ENCODE data around the gene FARSA.

FARSA gene

DNA sequence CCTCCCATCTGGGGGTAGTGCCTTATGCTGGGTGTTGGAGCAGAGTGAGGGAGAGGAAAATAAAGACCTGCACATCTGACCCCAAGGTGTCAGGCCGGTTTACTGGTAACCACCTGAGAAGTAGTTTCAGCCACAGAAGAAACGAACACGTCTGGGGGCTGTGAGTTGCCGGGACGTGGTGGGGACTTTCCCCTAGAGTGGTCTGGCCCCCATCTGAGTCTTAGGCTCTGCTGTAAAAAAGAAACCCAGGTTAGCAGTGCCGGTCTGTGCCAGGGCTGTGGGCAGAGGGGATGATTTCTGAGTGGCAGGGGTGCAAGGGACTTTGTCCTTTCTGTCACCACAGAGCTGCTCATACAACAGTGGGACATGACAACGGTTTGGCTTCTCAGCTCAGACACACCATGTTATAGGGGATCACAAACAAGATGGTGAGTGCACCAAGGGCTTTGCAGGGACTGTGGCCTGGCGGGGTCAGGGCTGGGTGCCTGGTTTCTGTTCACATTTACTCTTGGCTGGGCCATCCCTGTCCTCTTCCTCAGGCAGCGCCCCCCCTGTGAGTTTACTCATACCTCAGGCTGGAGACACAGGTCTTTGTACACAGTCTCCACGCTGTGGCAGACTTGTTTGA is 33.5 kb downstream of the FARSA start:
- TF ChIP-seq, protein P1, sequence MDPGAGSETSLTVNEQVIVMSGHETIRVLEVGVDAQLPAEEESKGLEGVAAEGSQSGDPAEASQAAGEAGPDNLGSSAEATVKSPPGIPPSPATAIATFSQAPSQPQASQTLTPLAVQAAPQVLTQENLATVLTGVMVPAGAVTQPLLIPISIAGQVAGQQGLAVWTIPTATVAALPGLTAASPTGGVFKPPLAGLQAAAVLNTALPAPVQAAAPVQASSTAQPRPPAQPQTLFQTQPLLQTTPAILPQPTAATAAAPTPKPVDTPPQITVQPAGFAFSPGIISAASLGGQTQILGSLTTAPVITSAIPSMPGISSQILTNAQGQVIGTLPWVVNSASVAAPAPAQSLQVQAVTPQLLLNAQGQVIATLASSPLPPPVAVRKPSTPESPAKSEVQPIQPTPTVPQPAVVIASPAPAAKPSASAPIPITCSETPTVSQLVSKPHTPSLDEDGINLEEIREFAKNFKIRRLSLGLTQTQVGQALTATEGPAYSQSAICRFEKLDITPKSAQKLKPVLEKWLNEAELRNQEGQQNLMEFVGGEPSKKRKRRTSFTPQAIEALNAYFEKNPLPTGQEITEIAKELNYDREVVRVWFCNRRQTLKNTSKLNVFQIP (CRISPR knock-in tag; IDR thresholded peaks at IDR 0.05; ENCODE audit: borderline replicate concordance, low read depth) = no peak
- no peak for TF ChIP-seq ISL1 (CRISPR knock-in tag; IDR thresholded peaks at IDR 0.05)
- TF ChIP-seq, protein P2, sequence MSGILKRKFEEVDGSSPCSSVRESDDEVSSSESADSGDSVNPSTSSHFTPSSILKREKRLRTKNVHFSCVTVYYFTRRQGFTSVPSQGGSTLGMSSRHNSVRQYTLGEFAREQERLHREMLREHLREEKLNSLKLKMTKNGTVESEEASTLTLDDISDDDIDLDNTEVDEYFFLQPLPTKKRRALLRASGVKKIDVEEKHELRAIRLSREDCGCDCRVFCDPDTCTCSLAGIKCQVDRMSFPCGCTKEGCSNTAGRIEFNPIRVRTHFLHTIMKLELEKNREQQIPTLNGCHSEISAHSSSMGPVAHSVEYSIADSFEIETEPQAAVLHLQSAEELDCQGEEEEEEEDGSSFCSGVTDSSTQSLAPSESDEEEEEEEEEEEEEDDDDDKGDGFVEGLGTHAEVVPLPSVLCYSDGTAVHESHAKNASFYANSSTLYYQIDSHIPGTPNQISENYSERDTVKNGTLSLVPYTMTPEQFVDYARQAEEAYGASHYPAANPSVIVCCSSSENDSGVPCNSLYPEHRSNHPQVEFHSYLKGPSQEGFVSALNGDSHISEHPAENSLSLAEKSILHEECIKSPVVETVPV (CRISPR knock-in tag; IDR thresholded peaks at IDR 0.05) = no peak
- no peak for TF ChIP-seq RARB (CRISPR knock-in tag; IDR thresholded peaks at IDR 0.05)
- no peak for TF ChIP-seq SNAI2 (CRISPR knock-in tag; IDR thresholded peaks at IDR 0.05)
- TF ChIP-seq, protein P3, sequence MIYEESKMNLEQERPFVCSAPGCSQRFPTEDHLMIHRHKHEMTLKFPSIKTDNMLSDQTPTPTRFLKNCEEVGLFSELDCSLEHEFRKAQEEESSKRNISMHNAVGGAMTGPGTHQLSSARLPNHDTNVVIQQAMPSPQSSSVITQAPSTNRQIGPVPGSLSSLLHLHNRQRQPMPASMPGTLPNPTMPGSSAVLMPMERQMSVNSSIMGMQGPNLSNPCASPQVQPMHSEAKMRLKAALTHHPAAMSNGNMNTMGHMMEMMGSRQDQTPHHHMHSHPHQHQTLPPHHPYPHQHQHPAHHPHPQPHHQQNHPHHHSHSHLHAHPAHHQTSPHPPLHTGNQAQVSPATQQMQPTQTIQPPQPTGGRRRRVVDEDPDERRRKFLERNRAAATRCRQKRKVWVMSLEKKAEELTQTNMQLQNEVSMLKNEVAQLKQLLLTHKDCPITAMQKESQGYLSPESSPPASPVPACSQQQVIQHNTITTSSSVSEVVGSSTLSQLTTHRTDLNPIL (CRISPR knock-in tag; IDR thresholded peaks at IDR 0.05; ENCODE audit: low read depth) = no peak
- TF ChIP-seq TOX (CRISPR knock-in tag; IDR thresholded peaks at IDR 0.05; ENCODE audit: borderline replicate concordance) = no peak
- TF ChIP-seq ZNF565 (CRISPR knock-in tag; conservative IDR thresholded peaks at IDR 0.05; ENCODE audit: low read depth) = no peak
- TF ChIP-seq, protein P4, sequence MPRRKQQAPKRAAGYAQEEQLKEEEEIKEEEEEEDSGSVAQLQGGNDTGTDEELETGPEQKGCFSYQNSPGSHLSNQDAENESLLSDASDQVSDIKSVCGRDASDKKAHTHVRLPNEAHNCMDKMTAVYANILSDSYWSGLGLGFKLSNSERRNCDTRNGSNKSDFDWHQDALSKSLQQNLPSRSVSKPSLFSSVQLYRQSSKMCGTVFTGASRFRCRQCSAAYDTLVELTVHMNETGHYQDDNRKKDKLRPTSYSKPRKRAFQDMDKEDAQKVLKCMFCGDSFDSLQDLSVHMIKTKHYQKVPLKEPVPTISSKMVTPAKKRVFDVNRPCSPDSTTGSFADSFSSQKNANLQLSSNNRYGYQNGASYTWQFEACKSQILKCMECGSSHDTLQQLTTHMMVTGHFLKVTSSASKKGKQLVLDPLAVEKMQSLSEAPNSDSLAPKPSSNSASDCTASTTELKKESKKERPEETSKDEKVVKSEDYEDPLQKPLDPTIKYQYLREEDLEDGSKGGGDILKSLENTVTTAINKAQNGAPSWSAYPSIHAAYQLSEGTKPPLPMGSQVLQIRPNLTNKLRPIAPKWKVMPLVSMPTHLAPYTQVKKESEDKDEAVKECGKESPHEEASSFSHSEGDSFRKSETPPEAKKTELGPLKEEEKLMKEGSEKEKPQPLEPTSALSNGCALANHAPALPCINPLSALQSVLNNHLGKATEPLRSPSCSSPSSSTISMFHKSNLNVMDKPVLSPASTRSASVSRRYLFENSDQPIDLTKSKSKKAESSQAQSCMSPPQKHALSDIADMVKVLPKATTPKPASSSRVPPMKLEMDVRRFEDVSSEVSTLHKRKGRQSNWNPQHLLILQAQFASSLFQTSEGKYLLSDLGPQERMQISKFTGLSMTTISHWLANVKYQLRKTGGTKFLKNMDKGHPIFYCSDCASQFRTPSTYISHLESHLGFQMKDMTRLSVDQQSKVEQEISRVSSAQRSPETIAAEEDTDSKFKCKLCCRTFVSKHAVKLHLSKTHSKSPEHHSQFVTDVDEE (CRISPR knock-in tag; IDR thresholded peaks at IDR 0.05) = no peak
- no peak for TF ChIP-seq ZC3H10 (CRISPR knock-in tag; IDR thresholded peaks at IDR 0.05)
- TF ChIP-seq GLIS3 (CRISPR knock-in tag; IDR thresholded peaks at IDR 0.05) = no peak
- TF ChIP-seq BACH2 (CRISPR knock-in tag; IDR thresholded peaks at IDR 0.05; ENCODE audit: borderline replicate concordance) = no peak
- TF ChIP-seq ZFP3 (CRISPR knock-in tag; IDR thresholded peaks at IDR 0.05) = no peak
- TF ChIP-seq ZFP30 (CRISPR knock-in tag; IDR thresholded peaks at IDR 0.05) = no peak
- TF ChIP-seq CSDC2 (CRISPR knock-in tag; IDR thresholded peaks at IDR 0.05) = no peak
- TF ChIP-seq TCF4 (CRISPR knock-in tag; IDR thresholded peaks at IDR 0.05; ENCODE audit: borderline replicate concordance) = no peak
- no peak for ATAC-seq

DNA sequence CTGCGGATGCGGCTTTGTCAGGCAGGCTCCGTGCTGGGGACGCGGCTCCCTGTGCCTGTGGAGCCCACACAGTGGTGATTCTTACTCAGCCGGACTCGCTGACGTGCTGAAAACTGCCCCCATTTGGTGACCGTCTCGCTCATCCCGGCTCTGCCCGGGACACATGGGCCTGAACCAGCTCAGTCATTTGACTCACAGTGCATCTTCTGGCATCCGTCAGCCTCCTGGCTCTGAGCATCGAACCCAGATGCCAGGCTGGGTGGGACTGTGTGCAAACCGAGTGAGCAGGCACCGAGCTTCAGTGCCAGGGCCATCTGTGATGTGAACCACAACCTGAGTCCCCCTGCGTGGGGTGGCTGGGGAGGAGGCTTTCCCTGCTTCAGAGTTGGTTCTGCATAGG is 37.1 kb downstream of the FARSA start:
- ATAC-seq = no peak
- TF ChIP-seq ZNF70 (CRISPR knock-in tag; IDR thresholded peaks at IDR 0.05) = no peak
- TF ChIP-seq, protein P1 (CRISPR knock-in tag; IDR thresholded peaks at IDR 0.05; ENCODE audit: borderline replicate concordance, low read depth) = no peak
- TF ChIP-seq, protein P2 (CRISPR knock-in tag; IDR thresholded peaks at IDR 0.05) = no peak
- TF ChIP-seq RARB (CRISPR knock-in tag; IDR thresholded peaks at IDR 0.05) = no peak
- TF ChIP-seq CSDC2 (CRISPR knock-in tag; IDR thresholded peaks at IDR 0.05) = no peak
- TF ChIP-seq ARNTL (CRISPR knock-in tag; IDR thresholded peaks at IDR 0.05; ENCODE audit: borderline replicate concordance, low read depth) = no peak
- TF ChIP-seq, protein P3 (CRISPR knock-in tag; IDR thresholded peaks at IDR 0.05; ENCODE audit: low read depth) = no peak
- TF ChIP-seq ESRRG (CRISPR knock-in tag; IDR thresholded peaks at IDR 0.05) = no peak
- TF ChIP-seq, protein P4 (CRISPR knock-in tag; IDR thresholded peaks at IDR 0.05) = no peak
- no peak for TF ChIP-seq TOX (CRISPR knock-in tag; IDR thresholded peaks at IDR 0.05; ENCODE audit: borderline replicate concordance)
- TF ChIP-seq ZC3H10 (CRISPR knock-in tag; IDR thresholded peaks at IDR 0.05) = no peak
- TF ChIP-seq TCF4 (CRISPR knock-in tag; IDR thresholded peaks at IDR 0.05; ENCODE audit: borderline replicate concordance) = no peak
- no peak for TF ChIP-seq ISL1 (CRISPR knock-in tag; IDR thresholded peaks at IDR 0.05)
- no peak for TF ChIP-seq OSR1 (CRISPR knock-in tag; IDR thresholded peaks at IDR 0.05)
- TF ChIP-seq, protein P5, sequence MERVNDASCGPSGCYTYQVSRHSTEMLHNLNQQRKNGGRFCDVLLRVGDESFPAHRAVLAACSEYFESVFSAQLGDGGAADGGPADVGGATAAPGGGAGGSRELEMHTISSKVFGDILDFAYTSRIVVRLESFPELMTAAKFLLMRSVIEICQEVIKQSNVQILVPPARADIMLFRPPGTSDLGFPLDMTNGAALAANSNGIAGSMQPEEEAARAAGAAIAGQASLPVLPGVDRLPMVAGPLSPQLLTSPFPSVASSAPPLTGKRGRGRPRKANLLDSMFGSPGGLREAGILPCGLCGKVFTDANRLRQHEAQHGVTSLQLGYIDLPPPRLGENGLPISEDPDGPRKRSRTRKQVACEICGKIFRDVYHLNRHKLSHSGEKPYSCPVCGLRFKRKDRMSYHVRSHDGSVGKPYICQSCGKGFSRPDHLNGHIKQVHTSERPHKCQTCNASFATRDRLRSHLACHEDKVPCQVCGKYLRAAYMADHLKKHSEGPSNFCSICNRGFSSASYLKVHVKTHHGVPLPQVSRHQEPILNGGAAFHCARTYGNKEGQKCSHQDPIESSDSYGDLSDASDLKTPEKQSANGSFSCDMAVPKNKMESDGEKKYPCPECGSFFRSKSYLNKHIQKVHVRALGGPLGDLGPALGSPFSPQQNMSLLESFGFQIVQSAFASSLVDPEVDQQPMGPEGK (CRISPR knock-in tag; IDR thresholded peaks at IDR 0.05; ENCODE audit: borderline replicate concordance) = no peak

Data from SK-N-SH treated with all-trans-retinoic acid at 6 μM for 48 hours (cell line).